Activated T-helper 1 cell treated with Interleukin-2 at 50 U/mL for 16 hours (primary cell): ENCODE measurements around the gene FHIT.
"Not testable (repeated sequence)": the region's sequence is repeated elsewhere in the genome, so short reads cannot be mapped to it uniquely, and the experiment has no call there.

ENCODE experiments used
- DNase-seq: peaks from one replicate; pipeline ENCODE4 v3.0.0-alpha.2; 2020; ENCODE audit warnings: low read depth

FHIT gene

DNA sequence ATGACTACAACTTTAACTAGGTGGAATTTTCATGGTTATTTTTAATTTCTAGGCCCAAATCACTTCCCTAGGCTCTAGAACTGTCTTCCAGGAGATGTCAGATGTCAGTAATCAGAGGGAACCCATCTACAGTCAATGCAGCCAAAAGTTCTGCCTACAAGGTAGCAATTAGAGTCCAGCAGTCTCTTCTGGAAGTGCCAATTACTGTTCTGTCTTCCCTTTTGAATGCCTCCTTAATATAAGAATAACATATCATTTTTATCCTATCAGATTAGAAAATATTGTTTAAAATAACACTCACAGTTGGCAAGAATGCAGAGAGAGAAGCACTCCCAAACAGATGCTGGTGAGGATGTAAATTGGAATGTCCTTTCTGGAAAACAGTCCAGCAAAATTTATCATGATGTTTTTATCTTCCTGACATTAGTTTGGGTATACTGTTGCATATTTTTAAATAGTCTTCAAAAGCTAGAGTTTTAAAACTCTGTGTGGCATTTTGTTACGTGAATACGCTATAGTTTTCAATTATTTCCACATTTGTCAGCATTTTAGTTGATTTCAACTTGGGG is 543.7 kb downstream of the FHIT start:
- no peak for DNase-seq

DNA sequence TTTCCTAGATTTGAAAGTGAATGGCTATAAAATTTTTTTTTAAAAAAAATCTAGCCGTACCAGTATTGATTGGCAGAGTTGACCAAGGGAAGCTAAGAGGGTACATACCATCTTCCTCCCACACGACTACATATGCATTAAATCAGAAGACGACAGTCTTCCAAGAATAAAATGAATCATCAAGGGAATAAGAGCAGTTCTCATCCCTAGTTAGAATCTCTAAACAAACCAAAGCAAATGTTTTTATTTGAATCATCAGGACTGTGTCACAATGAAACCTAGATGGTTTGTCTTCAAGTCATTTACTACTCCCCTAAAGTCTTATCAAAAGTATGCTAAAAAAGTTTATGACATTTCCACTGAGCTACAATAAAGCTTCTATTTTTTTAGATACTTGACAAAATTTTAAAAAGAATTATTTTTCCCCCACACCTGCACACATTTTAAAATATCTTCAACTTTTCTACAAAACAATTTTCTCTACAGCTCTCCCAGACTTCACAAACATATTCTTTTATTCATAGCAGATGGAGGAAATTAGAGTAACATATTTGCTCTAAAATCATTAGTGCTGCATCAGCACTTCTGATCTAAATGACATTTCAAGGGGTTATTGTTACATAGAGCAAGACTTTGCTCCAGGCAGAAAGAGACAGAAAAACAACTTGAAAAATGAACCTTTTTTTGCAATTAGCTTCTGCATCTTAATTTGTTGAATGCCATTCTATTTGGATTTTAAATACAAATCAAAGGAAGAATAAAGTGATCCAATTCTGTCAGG is 547.1 kb downstream of the FHIT start:
- DNase-seq = no peak

DNA sequence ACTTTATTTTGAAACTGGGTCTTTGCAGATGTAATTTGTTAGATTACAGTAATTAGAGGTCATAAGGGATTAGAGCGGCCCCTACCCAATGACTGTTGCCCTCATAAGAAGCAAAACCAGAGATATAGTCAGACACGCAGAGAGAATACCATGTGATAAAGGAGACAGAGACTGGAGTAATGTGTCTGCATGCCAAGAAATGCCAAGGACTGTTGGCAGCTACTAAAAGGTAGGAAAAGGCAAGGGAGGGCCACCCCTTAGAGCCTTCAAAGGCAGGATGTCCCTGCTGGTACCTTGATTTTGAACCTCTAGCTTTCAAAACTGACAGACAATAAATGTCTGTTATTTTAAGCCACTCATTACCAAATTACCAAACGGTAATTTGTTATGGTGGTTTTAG is 548.2 kb downstream of the FHIT start:
- no peak for DNase-seq

DNA sequence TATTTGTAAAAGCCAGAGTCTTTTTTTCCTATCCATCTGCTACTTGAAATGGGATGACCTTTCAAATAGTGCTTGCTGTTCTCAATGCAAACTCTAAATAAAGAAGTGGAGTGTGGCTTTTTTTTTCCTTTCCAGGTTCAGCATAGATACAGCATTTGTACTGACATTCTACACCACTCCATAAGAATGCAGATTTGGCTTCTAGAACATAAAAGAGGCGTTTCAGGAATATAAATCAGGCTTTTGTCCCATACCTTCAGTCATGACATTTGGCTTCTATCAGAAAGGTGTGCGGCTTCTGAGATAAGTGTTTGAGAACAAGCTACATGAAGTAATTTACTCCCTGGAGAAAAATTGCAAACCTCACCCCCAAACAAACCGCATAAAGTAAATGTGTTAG is 553.1 kb downstream of the FHIT start:
- DNase-seq = no peak

DNA sequence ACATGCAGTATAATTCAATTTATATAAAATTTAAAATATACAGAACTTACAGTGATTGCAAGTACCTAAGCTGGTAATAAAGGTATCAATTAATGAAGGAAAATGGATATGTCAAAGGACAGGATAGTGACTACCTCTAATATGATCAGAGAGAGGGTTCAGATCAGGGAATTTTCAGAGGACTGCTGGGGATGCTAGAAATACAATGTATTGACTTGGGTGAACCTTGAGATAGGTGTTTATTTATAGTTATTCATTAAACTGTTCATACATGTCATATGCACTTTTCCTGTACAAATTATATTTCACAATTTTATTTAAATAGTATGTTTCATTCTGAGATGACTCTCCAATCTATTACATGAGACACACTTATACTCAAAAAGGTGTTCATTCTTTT is 554.1 kb downstream of the FHIT start:
- no peak for DNase-seq

DNA sequence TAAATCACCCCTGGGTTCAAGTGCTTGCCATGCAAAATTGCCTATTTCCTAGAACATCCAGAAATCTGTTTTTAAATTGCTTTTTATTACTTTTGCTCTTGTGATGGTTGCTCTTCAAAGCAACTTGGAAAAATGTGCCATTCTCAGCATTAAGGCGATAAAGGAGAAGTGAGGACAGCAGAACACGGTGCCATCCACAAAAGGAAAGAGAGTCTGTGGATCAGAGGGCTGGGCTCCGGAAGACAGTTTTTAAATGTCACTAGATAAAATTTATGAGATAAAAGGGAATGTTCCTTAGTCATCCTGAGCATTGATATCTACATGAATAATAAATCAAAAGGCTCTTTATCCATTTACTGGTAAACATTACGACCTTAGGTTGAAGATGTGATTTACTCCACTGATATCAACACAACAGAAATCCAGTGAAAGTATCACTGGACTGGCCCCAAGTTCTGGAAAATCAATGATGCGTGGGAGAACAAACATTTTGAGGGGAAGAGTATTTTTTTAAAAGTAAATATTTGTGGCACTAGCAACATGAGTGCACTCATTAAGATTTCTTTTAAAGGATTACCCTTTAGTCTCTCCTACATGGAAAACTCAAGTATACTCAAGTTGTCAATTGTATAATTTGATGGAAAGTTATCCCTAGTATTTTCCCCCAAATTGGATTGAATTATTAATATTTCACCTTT is 554.7 kb downstream of the FHIT start:
- DNase-seq = no peak

DNA sequence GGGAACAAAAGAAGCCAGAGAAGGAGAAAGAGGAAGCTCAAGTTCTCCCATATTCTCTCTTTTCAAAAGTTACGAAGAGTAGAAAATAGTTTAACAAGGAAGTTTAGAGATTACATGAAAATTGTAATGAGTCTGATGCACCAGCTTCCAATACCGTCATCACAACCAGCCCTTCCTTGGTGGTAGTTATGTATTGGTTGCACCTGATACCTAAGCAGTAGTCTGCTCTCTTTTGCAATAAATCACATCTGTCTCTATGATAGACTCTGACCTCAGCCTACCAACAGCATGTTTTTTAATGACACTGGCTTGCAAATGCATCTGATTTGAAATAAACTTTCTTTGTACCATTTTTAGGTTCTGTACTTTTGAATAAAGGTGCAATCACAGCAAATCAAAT is 575.8 kb downstream of the FHIT start:
- no peak for DNase-seq

DNA sequence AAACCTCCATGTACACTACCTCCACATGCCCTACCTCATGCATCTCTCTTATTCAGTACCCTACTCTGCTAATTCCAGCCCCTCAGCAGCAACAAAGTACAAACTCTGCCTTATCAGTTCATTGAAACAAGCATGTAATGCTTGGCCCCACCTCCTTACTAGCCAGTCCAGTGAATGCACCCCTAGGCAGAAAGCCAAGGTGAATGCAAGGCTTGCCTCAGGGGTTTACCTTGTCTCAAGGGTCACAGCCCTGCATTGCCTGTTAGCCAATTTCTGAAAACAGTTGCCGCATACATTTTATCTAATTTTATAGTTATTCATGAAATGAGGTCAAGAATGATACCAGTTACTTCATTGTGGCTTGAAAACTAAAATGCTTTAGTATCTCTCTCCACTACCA is 576.4 kb downstream of the FHIT start:
- DNase-seq = no peak

DNA sequence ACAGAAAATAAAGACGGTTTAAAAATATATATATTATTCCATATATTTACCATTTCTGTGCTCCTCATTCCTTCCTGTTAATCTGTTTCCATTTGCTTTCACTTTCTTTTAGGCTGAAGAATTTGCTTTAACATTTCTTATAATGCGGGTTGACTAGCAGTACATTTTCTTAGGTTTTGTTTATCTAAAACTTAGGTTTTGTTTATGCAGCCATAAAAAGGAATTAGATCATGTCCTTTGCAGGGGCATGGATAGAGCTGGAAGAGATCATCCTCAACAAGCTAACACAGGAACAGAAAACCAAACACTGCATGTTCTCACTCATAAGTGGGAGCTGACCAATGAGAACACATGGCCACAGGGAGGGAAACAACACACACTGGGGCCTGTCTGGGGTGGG is 578.1 kb downstream of the FHIT start:
- no peak for DNase-seq

DNA sequence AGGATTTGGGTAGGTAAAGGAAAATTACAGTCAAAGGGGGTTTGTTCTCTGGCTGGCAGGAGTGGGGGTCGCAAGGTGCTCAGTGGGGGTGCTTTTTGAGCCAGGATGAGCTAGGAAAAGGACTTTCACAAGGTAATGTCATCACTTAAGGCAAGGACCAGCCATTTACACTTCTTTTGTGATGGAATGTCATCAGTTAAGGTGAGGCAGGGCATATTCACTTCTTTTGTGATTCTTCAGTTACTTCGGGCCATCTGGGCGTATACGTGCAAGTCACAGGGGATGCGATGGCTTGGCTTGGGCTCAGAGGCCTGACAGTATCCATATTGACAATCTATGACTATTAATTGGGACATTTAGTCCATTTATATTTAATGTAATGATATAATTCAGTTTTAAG is 578.9 kb downstream of the FHIT start:
- DNase-seq = not testable (repeated sequence)

DNA sequence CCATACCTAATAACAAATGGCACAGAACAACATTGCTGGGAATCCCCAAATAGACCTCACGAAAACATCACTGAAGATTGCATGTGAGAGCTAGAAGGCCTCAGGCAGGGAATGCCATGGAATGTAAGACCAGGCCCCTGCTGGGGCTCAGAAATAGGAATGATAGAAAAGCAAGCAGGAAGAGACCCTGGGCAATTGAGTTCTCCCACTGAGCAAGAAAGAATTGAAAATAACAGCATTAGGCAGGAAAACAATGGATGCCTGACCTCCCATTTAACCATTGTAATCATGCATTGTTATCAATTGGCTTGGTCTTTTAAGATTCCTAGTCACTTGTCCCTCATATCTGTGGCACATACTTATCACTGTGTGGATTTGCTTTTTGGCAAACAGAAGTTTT is 581.6 kb downstream of the FHIT start:
- DNase-seq = no peak

DNA sequence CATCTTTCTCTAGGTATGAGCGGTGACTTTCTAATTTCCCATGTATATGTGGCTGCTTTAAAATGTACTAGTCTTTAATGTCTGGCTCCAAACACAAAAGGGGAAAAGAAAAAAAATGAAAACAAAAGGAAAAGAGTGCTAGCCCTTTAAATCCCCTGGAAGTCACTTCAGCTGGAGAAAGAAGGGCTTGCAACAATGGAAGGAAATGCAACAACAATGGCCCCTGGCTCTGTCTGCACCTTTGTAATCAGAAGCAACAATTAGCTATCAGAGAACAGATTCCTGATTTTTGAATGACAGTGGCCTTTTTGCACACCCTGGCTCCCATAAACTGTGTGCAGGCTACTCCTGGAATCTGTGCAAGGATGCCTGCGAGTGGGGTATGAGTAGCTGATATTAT is 591.2 kb downstream of the FHIT start:
- no peak for DNase-seq

DNA sequence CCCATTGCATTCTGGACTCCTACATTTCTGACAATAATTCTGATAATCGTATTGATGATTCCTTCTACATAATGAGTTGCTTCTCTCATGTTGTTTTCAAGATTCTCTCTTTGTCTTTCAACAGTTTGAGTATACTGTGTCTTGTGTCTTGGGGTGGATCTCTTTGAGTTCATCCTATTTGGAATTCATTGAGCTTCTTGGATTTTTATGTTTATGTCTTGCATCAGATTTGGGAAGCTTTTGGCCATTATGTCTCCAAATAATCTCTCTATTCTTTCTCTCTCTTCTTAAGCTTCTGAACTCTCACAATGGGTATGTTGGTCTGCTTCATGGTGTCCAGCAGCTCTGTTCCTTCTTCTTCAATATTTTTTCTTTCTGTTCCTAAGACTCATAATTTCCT is 592.2 kb downstream of the FHIT start:
- no peak for DNase-seq

DNA sequence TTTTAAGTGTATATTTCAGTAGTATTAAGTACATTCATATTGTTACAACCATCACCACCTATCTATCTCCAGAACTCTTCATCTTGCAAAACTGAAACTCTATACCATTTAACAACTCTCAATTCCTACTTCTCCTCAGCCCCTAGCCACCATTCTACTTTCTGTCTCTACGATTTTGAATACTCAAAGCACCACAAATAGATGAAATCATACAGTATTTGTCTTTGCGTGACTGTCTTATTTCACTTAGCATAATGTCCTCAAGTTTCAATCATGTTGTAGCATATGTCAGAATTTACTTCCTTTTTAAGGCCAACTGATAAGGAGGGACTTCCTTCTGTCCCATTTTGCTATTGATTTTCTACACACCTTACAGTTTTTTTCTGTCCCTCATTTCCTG is 593.3 kb downstream of the FHIT start:
- DNase-seq = no peak

DNA sequence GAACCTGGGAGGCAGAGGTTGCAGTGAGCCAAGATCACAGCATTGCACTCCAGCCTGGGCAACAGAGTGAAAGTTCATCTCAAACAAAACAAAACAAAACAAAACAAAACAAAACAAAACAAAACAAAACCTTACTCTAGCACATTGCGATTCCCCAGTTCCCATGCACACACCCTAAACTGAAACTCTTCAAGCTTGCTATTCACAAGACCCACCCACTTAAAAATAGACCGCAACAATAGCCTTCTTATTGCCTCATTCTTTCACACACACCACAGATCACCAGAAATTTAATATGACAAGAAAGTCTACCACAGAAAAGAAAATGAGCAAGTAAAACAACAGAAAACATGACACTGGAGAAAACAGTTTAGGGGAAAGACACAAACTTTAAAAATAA is 598.4 kb downstream of the FHIT start:
- DNase-seq = no peak

DNA sequence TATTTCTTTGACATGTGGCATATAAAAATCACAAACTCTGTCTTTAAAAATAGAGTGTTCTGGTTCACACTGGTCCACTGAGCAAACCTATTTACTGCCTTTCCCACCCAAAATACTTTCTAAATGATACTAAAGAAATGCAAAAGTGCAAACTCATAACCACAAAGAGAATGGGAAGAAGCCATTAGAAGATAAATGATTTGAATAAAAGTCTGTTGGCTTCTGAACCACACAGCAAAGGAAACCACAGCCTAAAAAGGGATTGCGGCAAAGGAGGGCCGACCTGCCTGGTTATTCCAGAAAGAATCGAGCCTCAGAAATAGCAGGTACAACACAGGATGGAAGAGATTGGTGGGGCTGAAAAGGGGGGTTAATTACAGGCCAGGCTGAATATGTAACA is 599.5 kb downstream of the FHIT start:
- DNase-seq = no peak

DNA sequence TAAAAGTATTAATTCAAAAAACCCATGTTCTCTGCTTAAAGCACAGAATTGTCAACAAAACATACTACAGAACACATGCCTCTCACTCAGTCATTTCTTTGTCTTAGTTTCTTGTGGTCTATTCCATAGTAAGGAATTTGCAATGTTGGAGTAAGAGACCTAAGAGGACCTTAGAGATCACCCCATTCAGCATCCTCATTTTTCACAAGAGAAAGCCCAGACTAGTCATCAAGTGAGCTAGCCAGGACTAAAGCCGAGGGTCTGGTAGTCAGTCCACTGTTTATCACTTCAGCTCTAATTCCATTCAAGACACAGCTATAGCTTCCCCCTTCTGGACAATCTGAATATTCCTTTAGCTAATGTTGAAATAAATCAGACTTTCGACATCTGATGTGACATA is 601.1 kb downstream of the FHIT start:
- DNase-seq = no peak

DNA sequence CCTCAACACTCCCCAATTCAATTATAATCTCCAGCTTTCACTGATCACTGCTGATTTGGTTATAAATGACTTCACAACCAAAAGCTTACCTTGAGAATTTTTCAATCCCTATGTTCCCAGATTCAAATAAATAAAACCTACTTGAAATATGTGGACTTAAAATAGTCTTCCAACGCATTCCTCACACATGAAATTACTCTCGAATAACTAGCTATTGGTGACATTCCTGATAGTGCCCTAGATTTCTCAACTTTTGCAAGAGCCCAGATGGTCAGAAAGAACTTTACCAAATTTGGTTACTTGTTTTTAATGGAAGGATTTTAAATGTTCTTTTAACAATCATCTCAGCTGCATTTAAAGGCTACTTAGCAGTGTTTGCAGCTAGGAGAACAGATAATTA is 605.5 kb downstream of the FHIT start:
- no peak for DNase-seq

DNA sequence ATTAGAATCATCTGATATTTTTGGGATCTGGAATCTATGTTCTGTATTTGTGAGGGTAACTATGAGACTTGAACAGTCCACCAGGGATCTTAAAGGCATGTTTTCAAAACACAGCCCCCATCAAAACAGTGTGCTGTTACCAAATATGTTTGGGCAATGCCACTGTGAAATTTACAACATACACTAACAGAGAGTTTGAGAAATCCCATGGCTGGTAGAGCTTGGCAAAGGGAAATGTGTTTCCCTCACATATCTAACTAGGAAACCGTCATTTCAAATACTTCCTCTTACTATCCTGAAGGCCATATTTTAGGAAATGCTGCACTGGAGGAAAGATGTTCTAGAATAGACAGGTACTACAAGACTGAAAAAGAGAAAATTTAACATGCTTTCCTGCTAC is 607.4 kb downstream of the FHIT start:
- no peak for DNase-seq

DNA sequence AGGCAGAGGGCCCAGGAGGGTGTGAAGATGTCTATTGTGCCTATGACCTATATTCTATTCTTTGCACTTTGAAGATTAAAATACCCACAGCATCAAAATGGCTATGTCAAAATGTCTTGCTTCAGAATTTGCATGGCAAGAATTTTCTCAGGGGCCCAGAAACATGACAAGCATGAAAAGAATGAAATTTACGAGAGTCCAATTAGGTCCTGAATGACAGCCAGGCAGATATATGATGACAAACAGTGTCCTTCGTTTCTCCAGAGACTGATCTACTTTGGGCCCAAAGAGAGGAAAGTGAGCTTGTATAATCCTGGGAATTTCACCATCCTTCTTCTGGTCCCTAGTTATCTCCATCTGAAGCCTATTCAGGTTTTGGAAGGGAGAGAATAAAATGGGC is 609.9 kb downstream of the FHIT start:
- no peak for DNase-seq

DNA sequence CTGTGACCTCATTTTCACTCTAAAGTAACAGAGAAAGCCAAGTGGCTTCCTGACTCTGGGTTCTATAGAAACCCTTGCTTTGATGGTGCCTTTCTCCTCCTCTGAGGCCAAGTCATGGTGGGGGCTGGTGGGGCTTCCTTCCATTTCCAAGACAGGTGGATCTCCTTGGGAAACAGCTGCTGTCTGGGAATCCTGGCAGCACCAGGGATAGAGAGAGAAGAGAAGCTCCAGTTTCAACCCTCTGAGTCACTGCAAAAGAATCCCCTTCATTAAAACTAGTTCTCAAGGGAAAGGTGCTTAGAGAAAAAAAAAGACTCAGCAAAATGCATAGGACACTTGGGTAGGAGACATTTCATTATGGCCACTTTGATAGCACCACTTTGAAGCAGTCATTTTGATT is 614.4 kb downstream of the FHIT start:
- DNase-seq = no peak

DNA sequence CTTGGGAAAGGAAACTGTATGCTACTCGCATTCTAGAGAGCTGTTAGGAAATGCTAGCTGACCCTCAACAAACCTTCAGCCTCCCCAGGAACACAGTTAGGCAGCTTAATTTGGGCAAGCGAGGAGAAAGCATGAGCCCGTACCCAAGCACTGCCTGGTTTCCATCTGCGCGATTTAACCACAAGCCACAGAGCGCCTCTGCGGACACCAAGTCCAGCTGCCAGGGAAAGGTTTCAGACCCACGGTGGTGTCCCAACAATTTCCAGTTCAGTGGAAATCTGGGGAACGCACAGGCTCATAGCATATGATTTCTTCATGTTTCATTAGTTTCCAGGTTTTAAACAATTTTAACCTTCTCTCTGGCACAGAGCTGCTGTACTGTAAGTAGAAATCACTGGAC is 617.6 kb downstream of the FHIT start:
- DNase-seq = no peak

DNA sequence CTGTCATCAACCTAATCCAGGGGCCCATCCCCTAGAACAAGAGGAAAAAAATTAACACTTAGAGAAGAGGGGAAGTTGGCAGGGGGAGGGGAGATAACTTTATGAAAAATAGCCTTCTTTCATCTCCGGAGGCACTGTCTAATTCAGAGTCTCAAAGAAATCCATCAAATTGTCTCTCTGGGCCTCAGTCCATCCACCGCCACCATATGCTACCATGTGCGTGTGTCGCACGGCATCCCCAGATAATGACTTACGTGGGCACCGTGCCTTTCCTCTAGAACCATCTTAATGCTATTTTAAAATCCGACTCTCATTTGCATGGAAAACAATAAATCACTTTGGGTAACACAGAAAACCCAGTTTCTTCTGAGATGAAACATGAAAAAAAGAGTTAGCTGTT is 619.7 kb downstream of the FHIT start:
- no peak for DNase-seq

DNA sequence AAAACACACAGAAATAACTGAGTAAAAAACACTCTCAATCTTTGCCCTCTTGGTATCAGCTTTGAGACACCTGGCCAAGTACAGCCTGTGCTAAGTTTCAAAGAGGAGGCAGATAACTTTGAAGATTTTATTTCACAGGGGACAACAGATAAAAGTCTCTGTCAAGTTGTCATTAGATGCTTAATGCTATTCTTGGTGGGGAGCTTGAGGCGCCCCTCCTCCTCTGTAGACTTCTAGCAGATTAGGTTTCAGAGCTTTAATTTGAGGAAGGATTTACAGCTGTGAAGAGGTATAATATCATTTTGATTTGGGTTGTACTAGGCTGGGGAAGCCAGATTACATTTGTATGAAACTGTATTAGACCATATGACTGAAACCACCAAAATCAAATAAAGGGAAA is 620.3 kb downstream of the FHIT start:
- DNase-seq = no peak
